Skeletal muscle tissue (tissue), 4 donors: ENCODE measurements around the gene SPDYE2B. TPM values are rescaled to one million over a fixed set of nuclear protein-coding genes. Genes with fewer than 3 reads are reported as not detected.
"Not testable (repeated sequence)": the region's sequence is repeated elsewhere in the genome, so short reads cannot be mapped to it uniquely, and the experiment has no call there.

Source experiments
- H3K27ac ChIP-seq: one replicate; pipeline ENCODE4 v1.7.0; 2013; ENCODE audit warnings: mild to moderate bottlenecking, low read depth, low read length, inconsistent platforms
- H3K27me3 ChIP-seq, 3 donors: one replicate each; pipeline ENCODE4 v1.7.0; 2013; ENCODE audit warnings: low read length in 3 of 3; ENCODE audit not compliant: control insufficient read depth in 3 of 3, insufficient read depth in 3 of 3
- H3K36me3 ChIP-seq, 3 donors: one replicate each; pipeline ENCODE4 v1.7.0; 2013; ENCODE audit warnings: low read length in 3 of 3; ENCODE audit not compliant: control insufficient read depth in 3 of 3, insufficient read depth in 3 of 3
- H3K4me1 ChIP-seq, 3 donors: one replicate each; pipeline ENCODE4 v1.7.0; 2013; ENCODE audit warnings: low read length in 3 of 3, mild to moderate bottlenecking in 3 of 3; ENCODE audit not compliant: control insufficient read depth in 3 of 3, insufficient read depth in 3 of 3
- H3K4me3 ChIP-seq, 3 donors: one replicate each; pipeline ENCODE4 v1.7.0; 2013; ENCODE audit warnings: low read length in 3 of 3
- H3K9ac ChIP-seq, 3 donors: one replicate each; pipeline ENCODE4 v1.7.0; 2013; ENCODE audit warnings: low read length in 3 of 3, mild to moderate bottlenecking in 3 of 3, moderate library complexity in 2 of 3, low read depth in 1 of 3
- H3K9me3 ChIP-seq, 3 donors: one replicate each; pipeline ENCODE4 v1.7.0; 2013; ENCODE audit warnings: low read length in 3 of 3; ENCODE audit not compliant: control insufficient read depth in 3 of 3
- total RNA-seq: library from RNA; depleted of rRNA; stranded (reverse); fragments of >200 nt; gene quantifications from one replicate; pipeline ENCODE4 v1.2.3, GENCODE V29; 2014
- donor health status: Osteomylitis.

SPDYE2B gene
- total RNA-seq, 1 donor from 2014 or later, result not detected

DNA sequence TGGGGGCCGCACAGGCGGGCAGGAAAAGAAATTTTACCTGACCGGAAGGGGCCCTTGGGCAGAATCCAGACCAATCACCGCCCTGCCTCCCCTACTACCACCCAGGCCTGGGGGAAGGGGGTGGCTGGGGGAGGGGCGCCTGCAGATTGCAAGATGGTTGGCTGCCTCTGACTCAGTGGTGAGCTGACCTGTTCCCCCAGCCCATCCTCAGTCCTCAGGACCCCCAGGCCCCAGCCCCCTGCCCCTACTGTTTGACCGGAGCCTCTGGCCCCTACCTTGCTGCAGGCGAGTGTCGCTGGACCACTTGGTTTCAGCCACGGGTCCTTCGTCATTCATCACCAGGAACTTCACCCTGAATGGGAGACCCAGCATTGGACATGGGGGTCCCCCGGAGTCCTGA, 11.3 kb upstream of the SPDYE2B start:
- H3K4me3 ChIP-seq, H3K9ac ChIP-seq: not testable (repeated sequence)

DNA sequence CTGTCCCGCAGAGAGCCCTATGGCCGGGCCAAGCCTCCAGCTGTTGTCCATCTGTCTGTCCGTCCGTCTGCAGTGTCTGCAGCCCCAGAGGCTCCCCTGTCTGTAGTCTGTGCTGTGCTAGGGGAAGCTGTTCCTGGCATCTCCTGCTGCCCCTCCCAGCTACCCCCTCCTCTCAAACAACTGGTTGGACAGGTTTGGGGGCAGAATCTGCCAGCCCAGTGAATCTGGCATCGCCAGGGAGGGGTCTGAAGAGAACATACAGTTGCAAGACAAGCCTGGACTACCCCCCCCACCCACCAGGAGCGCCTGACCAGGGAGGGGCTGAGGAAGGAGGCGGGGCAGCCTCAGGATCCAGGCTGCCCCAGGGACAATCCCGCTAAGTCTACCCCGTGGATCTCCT, 7.4 kb upstream of the SPDYE2B start, which contains the start of gene UPK3BL1:
Gene UPK3BL1, minus strand, starts transcription at position 101 of the 400 bp plus-strand sequence. Its CDS starts 50 bp downstream, at position 51.
- H3K27ac ChIP-seq, H3K27me3 ChIP-seq, H3K4me3 ChIP-seq, H3K36me3 ChIP-seq, H3K9ac ChIP-seq, H3K9me3 ChIP-seq, H3K4me1 ChIP-seq: not testable (repeated sequence)

More for the DNA sequence above, 11.3 kb upstream of the SPDYE2B start:
- not testable (repeated sequence) for H3K4me1 ChIP-seq, H3K9me3 ChIP-seq, H3K36me3 ChIP-seq, H3K27ac ChIP-seq, H3K27me3 ChIP-seq

DNA sequence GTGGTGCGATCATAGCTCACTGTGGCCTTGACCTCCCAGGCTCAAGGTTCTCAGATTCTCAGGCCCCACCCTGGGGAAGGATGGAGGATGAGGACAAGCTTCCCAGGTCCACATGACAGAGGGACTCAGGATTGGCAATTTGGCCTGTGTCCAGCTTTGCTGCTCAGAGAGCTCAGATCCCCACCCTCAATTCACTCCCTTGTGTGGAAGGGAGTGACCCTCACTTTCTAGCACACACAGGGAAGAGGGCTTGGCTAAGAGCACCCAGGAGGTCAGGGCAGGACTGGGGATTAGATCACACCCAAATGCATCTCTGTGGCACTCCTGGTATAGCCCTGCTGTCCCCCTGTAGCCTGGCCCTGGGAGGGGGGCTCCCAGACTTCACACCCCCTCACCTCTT, 6.7 kb upstream of the SPDYE2B start:
- H3K4me1 ChIP-seq, result not testable (repeated sequence)

DNA sequence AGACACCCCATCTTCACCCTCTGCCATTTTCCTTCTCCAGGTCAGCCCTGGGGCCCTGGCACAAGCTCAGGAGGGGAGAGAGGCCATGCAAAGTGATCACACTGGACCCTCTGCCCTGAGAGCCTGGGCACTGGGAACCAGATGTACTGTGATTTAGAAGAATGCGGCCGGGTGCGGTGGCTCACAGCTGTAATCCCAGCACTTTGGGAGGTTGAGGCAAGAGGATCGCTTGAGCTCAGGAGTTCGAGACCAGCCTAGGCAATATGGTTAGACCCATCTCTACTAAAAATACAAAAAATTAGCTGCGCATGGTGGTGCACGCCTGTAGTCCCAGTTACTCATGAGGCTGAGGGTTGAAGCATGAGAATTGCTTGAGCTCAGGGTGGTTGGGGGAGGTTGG, 2.3 kb upstream of the SPDYE2B start:
- H3K4me3 ChIP-seq, H3K36me3 ChIP-seq, H3K9ac ChIP-seq, H3K27me3 ChIP-seq, H3K9me3 ChIP-seq, H3K27ac ChIP-seq, H3K4me1 ChIP-seq: not testable (repeated sequence)

More for the DNA sequence above, 6.7 kb upstream of the SPDYE2B start:
- not testable (repeated sequence) for H3K4me3 ChIP-seq, H3K36me3 ChIP-seq, H3K9ac ChIP-seq, H3K27ac ChIP-seq, H3K9me3 ChIP-seq, H3K27me3 ChIP-seq

DNA sequence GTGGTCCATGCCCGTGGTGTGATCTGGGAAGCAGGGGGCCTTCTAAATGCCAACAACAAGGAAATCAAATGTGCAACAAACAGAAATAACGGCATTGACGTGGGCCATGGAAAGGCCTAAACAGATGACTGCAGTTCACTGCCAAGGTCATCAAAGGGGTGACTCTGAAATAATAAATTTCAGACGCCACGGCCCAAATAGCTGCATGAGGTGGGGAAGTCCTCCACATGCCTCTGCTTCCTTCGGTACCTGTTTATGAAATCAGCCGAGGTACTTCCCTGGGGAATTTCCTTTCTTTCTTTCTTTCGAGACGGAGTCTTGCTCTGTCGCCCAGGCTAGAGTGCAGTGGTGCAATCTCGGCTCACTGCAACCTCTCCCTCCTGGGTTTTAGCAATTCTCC, 14.6 kb downstream of the SPDYE2B start:
- not testable (repeated sequence) for H3K4me3 ChIP-seq, H3K36me3 ChIP-seq, H3K27me3 ChIP-seq, H3K9me3 ChIP-seq, H3K4me1 ChIP-seq, H3K27ac ChIP-seq, H3K9ac ChIP-seq

DNA sequence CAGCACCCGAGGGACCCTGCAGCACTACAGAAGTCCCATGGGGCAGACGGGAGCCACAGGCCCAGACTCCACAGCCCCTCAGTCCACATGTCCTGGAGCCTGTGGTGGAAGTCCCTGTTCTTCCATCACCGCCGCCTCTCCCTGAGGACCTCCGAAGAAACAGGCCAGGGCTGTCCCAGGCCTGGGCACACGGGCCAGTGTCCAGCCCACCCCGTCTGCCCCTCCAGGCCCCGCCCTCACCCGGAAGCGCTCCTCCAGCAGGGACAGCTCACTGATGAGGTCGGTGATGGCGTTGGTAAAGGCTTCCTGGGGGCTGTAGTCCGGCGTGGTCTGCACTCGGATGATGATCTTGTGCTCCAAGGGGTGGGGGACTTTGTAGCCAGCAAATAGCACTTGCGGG, 16.7 kb downstream of the SPDYE2B start:
- not testable (repeated sequence) for H3K4me3 ChIP-seq, H3K36me3 ChIP-seq, H3K27ac ChIP-seq, H3K4me1 ChIP-seq, H3K9me3 ChIP-seq, H3K27me3 ChIP-seq, H3K9ac ChIP-seq

DNA sequence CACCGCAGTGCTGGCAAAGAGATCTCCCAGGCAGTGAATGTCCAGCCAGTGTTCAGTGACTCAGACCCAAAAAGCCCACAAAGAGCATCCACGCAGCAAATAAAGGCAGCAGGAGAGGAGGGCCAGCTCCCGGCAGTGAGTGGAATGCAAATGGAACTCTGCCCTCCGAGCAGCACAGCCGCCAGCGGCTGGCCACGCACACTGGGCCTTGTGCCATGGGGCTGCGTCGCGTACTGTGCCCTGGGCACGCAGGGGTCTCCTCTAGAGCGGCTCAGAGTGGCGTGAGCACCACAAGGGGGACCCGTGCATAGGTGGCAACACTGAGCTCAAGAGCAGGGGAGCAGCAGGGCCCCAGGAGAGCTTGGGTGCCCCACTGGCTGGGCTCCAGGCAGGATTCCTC, 17.4 kb downstream of the SPDYE2B start:
- not testable (repeated sequence) for H3K4me3 ChIP-seq, H3K27ac ChIP-seq, H3K27me3 ChIP-seq, H3K4me1 ChIP-seq, H3K9me3 ChIP-seq, H3K9ac ChIP-seq, H3K36me3 ChIP-seq

DNA sequence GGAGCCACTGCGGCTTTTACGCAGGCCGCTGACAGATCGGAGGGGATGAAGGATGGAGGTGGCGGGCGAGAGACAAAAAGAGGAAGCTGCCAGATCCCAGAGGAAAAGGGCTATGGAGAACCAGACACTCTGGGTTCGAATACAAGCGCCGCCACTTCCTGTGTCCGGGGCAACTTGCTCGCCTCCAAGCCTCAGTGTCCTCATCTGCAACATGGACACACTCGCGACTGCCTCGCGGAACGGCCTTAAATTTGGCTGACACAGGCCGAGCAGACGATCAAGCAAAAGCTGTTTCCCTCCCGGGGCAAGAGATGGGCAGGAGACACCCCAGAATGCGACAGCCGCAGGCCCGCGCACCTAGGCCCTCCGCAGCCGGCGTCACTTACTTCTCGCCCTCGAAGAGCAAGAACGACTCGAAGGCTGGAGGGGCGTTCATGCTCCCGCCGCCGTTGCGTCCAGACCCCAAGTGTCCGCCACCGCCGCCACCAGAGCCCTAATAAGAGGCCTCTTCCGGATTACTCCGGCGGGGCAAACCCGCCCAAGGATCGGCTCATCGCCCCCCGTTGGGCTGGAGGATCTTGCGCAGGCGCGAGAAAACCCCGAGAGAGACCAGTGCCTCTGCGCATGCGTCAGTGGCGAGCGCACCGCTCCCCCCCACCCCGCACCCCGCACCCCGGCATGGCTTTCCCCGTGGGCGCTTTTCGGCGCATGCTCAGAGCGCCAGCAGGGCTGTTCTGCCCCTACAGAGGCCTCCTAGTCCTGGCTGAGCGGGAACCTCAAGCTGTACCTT, 21.2 kb downstream of the SPDYE2B start, which contains the start of gene POLR2J2:
Gene POLR2J2, minus strand, starts transcription at position 498 of the 790 bp plus-strand sequence. Its CDS starts 62 bp downstream, at position 436.
- Histone ChIP-seq H3K4me3 (peak within 1 kb of the TSS in 2 of 3 donors; percentile 32 to 43), H3K9ac (peak within 1 kb of the TSS in 1 of 3 donors; percentile 33)
- H3K4me1 ChIP-seq, H3K27ac ChIP-seq, H3K27me3 ChIP-seq, H3K9me3 ChIP-seq, H3K36me3 ChIP-seq: not testable (repeated sequence)

DNA sequence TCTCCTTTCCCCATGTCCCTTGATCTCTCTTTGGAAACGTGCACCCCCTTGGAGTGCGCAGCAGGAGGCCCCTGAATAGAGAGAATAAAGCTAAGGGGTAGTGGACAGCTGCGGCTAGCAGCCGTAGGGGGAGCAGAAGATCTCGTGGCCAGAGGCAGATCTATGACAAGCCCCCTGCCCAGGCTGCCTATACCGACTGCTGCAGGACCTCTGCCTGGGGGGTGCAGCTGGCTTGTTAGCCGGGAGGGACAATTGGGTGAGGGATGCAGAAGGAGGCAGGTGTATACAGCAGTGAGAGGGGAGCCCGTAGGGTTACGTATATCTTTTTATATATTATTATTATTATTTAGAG, 21.8 kb downstream of the SPDYE2B start:
- not testable (repeated sequence) for H3K27me3 ChIP-seq, H3K4me1 ChIP-seq, H3K9me3 ChIP-seq, H3K27ac ChIP-seq, H3K4me3 ChIP-seq, H3K9ac ChIP-seq, H3K36me3 ChIP-seq

DNA sequence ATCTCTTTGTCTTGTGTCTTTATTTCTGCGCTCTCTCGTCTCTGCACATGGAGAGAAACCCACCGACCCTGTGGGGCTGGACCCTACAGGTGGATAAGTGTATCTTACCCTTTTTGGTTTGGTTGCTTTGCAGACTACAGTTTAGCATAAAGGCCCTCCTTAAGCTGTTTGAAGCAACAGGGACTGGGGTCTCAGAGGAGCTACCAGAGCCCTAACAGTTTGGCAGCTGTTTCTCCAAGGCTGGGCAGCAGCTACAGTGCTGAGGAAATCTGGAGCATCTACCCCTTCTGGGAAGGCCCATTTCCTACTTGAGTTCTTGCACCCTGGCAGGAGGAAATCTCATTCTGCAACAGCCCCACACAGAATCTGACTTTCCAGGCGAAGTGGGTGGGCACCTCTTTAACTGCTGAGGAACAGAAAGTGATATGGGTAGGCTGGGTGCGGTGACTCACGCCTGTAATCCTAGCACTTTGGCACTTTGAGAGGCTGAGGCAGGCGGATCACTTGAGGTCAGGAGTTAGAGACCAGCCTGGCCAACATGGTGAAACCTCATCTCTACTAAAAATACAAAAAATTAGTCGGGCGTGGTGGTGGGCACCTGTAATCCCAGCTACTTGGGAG, 23.4 kb downstream of the SPDYE2B start:
- H3K9me3 ChIP-seq, H3K4me3 ChIP-seq, H3K27ac ChIP-seq, H3K9ac ChIP-seq, H3K36me3 ChIP-seq, H3K27me3 ChIP-seq, H3K4me1 ChIP-seq: not testable (repeated sequence)
